A549 treated with Mapracorat at 1 μM for 4 hours (cell line): ENCODE measurements around the gene SNRPB2. TPM values are rescaled to one million over a fixed set of nuclear protein-coding genes. Genes with fewer than 3 reads are reported as not detected.

Source experiments
- total RNA-seq: library from RNA; stranded (reverse); fragments of 200-300 nt; extraction: Qiagen RNA extraction; gene quantifications from 5 replicates; pipeline ENCODE4 v1.2.3, GENCODE V29; 2022

The SNRPB2 gene
- 115 to 156 TPM (median 120 TPM) in 5 replicates for total RNA-seq

DNA sequence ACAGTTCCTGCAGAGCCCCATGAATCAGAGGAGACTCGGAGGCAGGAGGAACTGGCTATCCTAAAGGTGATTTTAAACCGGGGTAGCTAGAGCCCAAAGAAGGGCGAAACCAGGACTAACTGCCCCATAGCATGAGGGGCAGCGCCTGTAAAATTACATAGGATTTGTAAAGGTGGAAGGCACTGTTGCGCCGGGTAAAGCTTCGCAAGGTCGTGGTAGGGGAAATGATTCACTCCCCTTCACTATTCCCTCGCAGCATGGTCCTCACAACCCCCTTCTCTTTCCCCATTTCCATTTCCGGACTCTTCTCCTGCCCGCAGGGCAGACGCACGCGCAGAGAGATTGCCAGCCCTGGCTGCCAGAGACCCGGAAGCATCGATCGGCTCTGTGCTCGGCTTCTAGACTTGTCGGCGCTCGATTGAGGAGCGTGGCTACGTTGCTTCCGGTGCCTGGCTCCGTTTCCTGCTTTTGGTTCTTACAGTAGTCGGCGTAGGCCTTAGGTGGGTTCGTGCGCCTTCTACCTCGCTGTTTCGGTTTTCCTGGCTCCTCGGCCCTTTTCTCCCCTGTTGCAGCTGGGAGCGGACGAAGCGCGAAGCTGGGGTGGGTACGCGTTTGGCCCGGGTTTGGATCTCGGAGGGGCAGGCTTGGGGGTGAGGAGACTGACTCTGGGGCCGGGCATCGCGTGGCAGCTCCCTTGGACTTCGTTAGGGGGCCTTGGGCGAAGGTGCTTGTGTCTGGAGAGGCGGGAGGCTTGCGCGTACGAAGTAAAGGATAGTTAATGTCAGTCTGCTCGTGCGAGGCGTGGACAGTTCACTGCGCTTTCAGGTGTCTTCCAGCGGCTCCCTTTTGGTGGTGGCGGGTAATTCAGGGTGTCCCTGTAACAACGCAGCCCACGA is at the start of gene SNRPB2:
TSS of gene SNRPB2 (plus strand) at position 462 of the 896 bp plus-strand sequence. CDS start 1,677 bp downstream, outside the sequence.

DNA sequence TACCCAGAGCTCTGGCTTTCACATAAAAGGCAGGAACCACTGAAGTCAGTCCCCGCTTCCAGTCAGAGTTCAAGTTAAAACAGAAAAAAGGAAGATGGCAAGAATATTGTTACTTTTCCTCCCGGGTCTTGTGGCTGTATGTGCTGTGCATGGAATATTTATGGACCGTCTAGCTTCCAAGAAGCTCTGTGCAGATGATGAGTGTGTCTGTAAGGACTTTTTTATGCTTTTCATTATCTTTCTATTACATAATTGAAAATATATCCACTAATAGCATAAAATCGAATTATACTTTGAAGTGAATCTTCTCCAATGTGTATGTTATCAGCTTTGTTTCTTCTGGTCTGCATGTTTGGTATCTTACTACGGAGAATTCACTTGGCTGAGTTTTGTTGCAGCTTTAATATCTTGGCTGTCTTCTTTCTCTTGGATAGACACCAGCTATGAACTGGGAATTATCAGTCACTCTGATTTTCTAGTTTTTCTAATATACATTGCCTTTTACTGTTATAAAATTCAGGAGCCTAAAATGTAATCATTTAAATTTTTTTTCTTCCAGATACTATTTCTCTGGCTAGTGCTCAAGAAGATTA is 18.6 kb downstream of the SNRPB2 start, which contains the start of gene OTOR:
TSS of gene OTOR (plus strand) at position 51 of the 593 bp plus-strand sequence. CDS start at position 95, 44 bp downstream.

Other genes with a start within 250 kb of the SNRPB2 start
- gene KIF16B, start 156.6 kb upstream of the SNRPB2 start, total RNA-seq: 13.2 to 15.3 TPM (median 14.6 TPM) in 5 replicates
- not detected in 5 replicates for gene OTOR, start 18.3 kb downstream of the SNRPB2 start, total RNA-seq